ENCODE measurements around the gene CHST1. TPM values are rescaled to one million over a fixed set of nuclear protein-coding genes. Genes with fewer than 3 reads are reported as not detected.

CHST1 gene
- total RNA-seq, 1 donor, result under 0.01 TPM

DNA sequence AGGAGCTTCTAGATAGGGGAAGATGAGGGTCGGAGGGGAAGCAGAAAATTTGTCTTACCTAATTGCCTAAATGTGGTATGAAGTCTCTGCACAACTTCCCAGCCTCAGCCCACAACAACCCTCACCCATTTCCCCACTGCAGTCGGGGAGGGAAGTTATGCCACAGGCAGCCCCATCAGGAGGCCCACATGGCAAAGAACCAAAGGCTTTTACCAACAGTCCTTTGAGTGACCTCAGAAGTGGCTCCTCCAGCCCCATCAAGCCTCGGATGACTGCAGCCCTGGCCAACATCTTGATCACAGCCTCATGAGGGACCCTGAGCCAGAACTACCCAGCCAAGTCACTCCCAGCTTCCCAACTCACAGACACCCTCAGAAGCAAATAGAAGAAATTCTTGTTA lies 54.8 kb downstream of the CHST1 start:
- peak in 1 of 3 donors; percentile 2 for DNase-seq (ENCODE audit: low read depth in 2 of 3, low spot score in 2 of 3)

- DNase-seq (ENCODE audit: low read depth in 2 of 3, low spot score in 2 of 3), result no peak
These were observed 55.5 kb downstream of the CHST1 start for GRCh38 chr11:45609902-45610301.

GRCh38 chr11:45609337-45609736 lies 56.1 kb downstream of the CHST1 start:
- DNase-seq (ENCODE audit: low read depth in 2 of 3, low spot score in 2 of 3), result no peak

DNA sequence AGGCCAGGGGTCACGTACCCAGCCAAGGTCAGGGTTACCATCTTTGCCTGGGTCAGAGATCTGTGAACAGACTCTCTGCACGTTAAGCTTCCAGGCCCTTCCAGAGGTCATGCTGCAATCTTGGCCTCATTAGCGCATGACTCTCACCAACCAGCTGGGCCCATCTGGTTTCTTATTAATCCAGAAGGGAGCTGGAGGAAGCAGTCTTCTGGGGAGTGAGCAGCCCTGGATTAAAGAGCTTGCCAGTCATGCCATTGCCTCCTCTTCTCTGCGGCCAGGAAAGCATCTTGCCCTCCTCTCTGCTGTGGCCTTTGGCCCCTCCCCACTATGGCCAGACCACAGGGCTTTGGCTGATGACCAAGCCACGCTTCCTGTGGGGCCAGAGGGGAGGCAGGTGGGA lies 57.4 kb downstream of the CHST1 start:
- DNase-seq (ENCODE audit: low read depth in 2 of 3, low spot score in 2 of 3), result no peak

DNA sequence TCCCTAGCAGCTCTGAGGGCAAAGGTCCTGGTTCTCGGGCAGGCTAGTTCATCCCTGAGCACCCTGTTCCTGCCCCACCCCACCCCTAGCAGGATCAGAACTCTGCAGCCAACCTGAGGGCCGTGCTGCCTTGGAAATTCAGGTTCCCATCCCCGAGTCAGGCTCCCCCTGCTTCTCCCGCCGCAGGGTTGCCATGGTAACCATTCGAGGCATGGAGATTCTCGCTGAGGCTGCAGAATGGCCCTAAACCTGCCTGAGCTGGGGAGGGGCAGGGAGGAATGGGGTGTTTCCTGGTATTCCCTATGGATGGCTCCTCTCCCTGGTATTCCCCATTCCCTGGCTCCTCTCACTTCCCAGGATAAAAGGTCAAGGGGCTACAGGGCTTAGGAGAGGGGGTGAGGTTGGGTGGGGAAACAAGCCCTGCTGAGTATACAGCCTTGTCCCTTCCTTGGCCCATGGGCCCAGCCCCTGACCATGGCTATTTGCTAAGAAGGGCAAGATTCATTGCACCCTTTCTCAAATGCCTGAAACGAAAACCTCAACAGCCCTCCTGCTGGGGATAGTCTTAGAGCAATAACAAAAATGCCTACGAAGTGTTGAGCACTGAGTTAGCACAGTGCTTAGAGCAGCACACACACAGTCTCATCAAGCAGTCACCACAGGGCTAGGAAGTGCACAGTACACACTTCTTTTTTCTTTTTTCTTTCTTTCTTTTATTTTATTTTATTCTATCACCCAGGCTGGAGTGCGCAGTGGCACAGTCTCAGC lies 58.7 kb downstream of the CHST1 start:
- no peak for DNase-seq (ENCODE audit: low read depth in 2 of 3, low spot score in 2 of 3)

GRCh38 chr11:45605051-45605450 lies 60.4 kb downstream of the CHST1 start:
- no peak for DNase-seq (ENCODE audit: low read depth in 2 of 3, low spot score in 2 of 3)

DNA sequence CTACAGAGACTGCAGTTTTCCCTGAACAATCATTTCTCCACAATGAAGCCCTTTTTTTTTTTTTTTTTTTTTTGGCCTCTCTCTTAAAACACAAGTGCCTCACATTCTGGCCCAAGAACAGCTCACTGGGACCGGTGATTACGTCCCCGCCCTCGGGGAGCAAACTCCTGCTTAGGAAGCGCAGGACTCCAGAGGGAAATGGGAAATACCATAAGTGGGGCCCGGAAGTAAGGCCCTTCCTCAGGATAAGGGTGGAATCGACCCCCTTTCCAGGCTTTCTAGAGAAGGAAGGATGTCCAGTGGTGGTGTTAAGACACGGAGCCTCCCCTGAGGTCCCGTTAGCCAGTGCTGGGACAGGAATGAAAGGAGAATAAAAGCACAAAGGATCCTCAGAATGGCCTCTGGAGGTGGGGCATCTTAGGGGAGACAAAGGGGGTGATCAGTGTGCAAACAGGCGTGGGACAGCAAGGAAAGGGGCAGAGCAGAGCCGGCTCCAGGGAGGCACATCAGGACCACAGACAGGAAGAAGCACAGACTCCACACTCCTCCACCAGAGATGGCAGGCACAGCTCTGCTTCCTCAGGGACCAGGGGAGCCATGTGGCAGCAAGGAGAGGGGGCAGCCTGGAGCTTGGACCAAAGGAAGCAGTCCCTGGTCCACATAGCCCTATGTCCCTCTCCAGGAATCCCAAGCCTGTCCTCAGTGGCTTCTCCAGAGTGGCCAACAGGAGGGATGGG lies 61.3 kb downstream of the CHST1 start:
- DNase-seq (ENCODE audit: low read depth in 2 of 3, low spot score in 2 of 3), result no peak

- no peak for DNase-seq (ENCODE audit: low read depth in 2 of 3, low spot score in 2 of 3)
These were observed 66.1 kb downstream of the CHST1 start for GRCh38 chr11:45599161-45599943.

Small RNA genes lying within 50 kb of the gene (small RNA-seq; reads per million reads assigned to genes)
- gene MIR7154, result not detected

Other genes starting within 250 kb of the CHST1 start
- 10.5 TPM for gene SLC35C1, start 139.5 kb upstream of the CHST1 start, total RNA-seq
- gene CRY2, start 181.9 kb upstream of the CHST1 start, total RNA-seq, result 32.3 TPM
- gene MAPK8IP1, start 220.0 kb upstream of the CHST1 start, total RNA-seq, result 0.54 TPM
- gene FREY1, start 241.6 kb upstream of the CHST1 start, total RNA-seq, result 5.7 TPM

Data from hematopoietic multipotent progenitor cell (in vitro differentiated cells).